HG03342 (cell line): ENCODE data around the gene ST8SIA5.

ENCODE experiments used
- ATAC-seq: cut with Tn5 transposase; IDR thresholded peaks from one replicate; pipeline ENCODE4 v1.9.1; 2021; ENCODE audit warnings: mild to moderate bottlenecking, moderate library complexity; ENCODE audit not compliant: unreplicated experiment

ST8SIA5 gene

GRCh38 chr18:46676182-46676835, 80.5 kb downstream of the ST8SIA5 start:
- ATAC-seq = no peak

- no peak for ATAC-seq
Measured at GRCh38 chr18:46675112-46675511, 81.7 kb downstream of the ST8SIA5 start.

- no peak for ATAC-seq
Measured at GRCh38 chr18:46672062-46672970, 84.5 kb downstream of the ST8SIA5 start.

GRCh38 chr18:46668694-46669093, 88.2 kb downstream of the ST8SIA5 start:
- ATAC-seq = no peak

GRCh38 chr18:46668135-46668534, 88.7 kb downstream of the ST8SIA5 start:
- ATAC-seq = no peak

GRCh38 chr18:46663539-46663938, 93.3 kb downstream of the ST8SIA5 start:
- ATAC-seq = no peak

- no peak for ATAC-seq
Measured at GRCh38 chr18:46660957-46661749, 95.7 kb downstream of the ST8SIA5 start.

- no peak for ATAC-seq
Measured at GRCh38 chr18:46659484-46659883, 97.4 kb downstream of the ST8SIA5 start.

GRCh38 chr18:46657115-46657955, 99.5 kb downstream of the ST8SIA5 start, which contains the start of gene LOXHD1:
TSS of gene LOXHD1 (minus strand) at chr18:46657220. CDS start at chr18:46657033, 187 bp downstream.
- no peak for ATAC-seq

- ATAC-seq = no peak
Measured at GRCh38 chr18:46656326-46657114, 100.3 kb downstream of the ST8SIA5 start.

- ATAC-seq = no peak
Measured at GRCh38 chr18:46652372-46652771, 104.5 kb downstream of the ST8SIA5 start.

GRCh38 chr18:46650681-46651080, 106.2 kb downstream of the ST8SIA5 start:
- ATAC-seq = no peak

GRCh38 chr18:46649071-46649862, 107.6 kb downstream of the ST8SIA5 start:
- no peak for ATAC-seq

- no peak for ATAC-seq
Measured at GRCh38 chr18:46646468-46646867, 110.4 kb downstream of the ST8SIA5 start.

GRCh38 chr18:46642561-46642960, 114.3 kb downstream of the ST8SIA5 start:
- no peak for ATAC-seq

GRCh38 chr18:46641917-46642316, 114.9 kb downstream of the ST8SIA5 start:
- no peak for ATAC-seq

- no peak for ATAC-seq
Measured at GRCh38 chr18:46639386-46639785, 117.5 kb downstream of the ST8SIA5 start.

- ATAC-seq = no peak
Measured at GRCh38 chr18:46636040-46636630, 120.7 kb downstream of the ST8SIA5 start.
